Measurements from ENCODE around the gene PRR18. TPM values are rescaled to one million over a fixed set of nuclear protein-coding genes. Genes with fewer than 3 reads are reported as not detected.

The PRR18 gene
- total and polyA plus RNA-seq, 2 of the 13 experiments (the other 11 are each of a cell fraction or from before 2014, with no cell fraction given) = 0.04 TPM

GRCh38 chr6:166286839-166287271 lies 21.3 kb downstream of the PRR18 start:
- no peak for DNase-seq (ENCODE audit: low spot score)
- ATAC-seq = peak; percentile 60
- H3K79me2 ChIP-seq (ENCODE audit: insufficient read depth, low read length) = no peaks in the 10 kb centered on the region
- WGBS (ENCODE audit: low lambda C conversion rate) = 10% methylated on average over 8 of the region's 8 CpGs
- no TSS peak for BruUV-seq (replicated peaks)
- CTCF ChIA-PET (ENCODE audit: low intra/inter-chr PET ratio, low total read pairs) = no interaction called here
- no peaks in the 10 kb centered on the region for H3K9me3 ChIP-seq (ENCODE audit: low read length)
- no peaks in the 10 kb centered on the region for H3K36me3 ChIP-seq (replicated peaks in 1 of 2; ENCODE audit: control insufficient read depth in 1 of 2, insufficient read depth in 2 of 2, low read length in 2 of 2)
- no peak for FAIRE-seq
- H2AFZ ChIP-seq (ENCODE audit: low read length) = no peak overlapping the region
- in situ Hi-C loops (cut with HindIII; ENCODE audit: extremely low pct_ligation_motif_present, low pct_unique_long_range_greater_than_20kb) = no loop called here
- TF ChIP-seq GABPA (IDR thresholded peaks at IDR 0.05; ENCODE audit: low read depth, low read length) (no peak), GABPA (CRISPR knock-in tag; IDR thresholded peaks at IDR 0.05; ENCODE audit: low read depth) (peak; percentile 35; the same call in 1 of the 2 replicates), MAFF (IDR thresholded peaks at IDR 0.05; ENCODE audit: low read depth, low read length) (0 out of 2 replicates have a peak, but pooled peaks have one; percentile 36), MAFK (conservative IDR thresholded peaks at IDR 0.05 in 1 of 2, IDR thresholded peaks at IDR 0.05 in 1 of 2; ENCODE audit: low read length in 2 of 2) (peak in 1 of 2 experiments; percentile 31; a peak in 1 of 4 replicates), HNRNPK (IDR thresholded peaks at IDR 0.05; ENCODE audit: low read depth, low read length, poor library complexity, severe bottlenecking) (no peak), POGZ (CRISPR knock-in tag; IDR thresholded peaks at IDR 0.05) (0 out of 2 replicates have a peak, but pooled peaks have one; percentile 12)
- TF ChIP-seq, protein P1, sequence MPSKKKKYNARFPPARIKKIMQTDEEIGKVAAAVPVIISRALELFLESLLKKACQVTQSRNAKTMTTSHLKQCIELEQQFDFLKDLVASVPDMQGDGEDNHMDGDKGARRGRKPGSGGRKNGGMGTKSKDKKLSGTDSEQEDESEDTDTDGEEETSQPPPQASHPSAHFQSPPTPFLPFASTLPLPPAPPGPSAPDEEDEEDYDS (CRISPR knock-in tag; IDR thresholded peaks at IDR 0.05) = no peak
- H3K27ac ChIP-seq (ENCODE audit: extremely low read length, insufficient read depth, low read length) = no peak overlapping the region
- intact Hi-C loops (cut with micrococcal nuclease; ENCODE audit: unreplicated experiment) = no loop called here
- no peaks in the 10 kb centered on the region for H4K20me1 ChIP-seq (ENCODE audit: insufficient read depth, low read length)
- no peak overlapping the region for H3K9ac ChIP-seq (ENCODE audit: insufficient read depth, low read depth, low read length)
- H3K4me3 ChIP-seq (replicated peaks in 1 of 3; ENCODE audit: insufficient read depth in 1 of 3, low read depth in 2 of 3, low read length in 3 of 3) = no peak overlapping the region
- H3K4me1 ChIP-seq (ENCODE audit: insufficient read depth, low read length) = no peaks in the 10 kb centered on the region
- H3K27me3 ChIP-seq (ENCODE audit: control insufficient read depth in 1 of 2, insufficient read depth in 2 of 2, low read length in 2 of 2) = peaks cover 1 to 52% of the 10 kb centered on the region in 2 experiments; a peak in 4 of 5 replicates
- POLR2A ChIA-PET = no interaction called here
- peak overlapping the region; percentile 40; the same call in 1 of the 2 replicates for H3K4me2 ChIP-seq (ENCODE audit: low read depth, low read length)

DNA sequence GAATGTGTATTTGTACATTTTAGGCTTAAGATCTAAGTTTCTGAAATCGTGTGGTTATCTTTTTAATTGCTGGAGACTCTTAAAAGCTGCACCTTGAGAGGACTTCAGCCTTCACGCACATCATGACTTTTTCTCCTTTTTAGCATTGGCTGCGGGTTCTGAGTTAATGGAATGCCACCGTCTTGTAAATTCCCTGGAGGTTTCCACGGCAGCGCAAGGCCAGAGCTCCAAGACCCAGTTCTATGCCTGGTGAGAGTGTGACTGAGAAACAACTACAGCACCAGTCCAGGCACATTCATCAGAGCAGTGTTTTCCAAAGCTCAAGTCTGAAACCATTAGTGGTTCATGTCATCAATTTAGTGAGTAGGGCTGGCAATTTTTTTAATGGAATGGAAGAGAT lies 23.0 kb downstream of the PRR18 start:
- intact Hi-C loops (cut with micrococcal nuclease; ENCODE audit: unreplicated experiment) (no loop called here), in situ Hi-C loops (cut with HindIII; ENCODE audit: extremely low pct_ligation_motif_present, low pct_unique_long_range_greater_than_20kb) (no loop called here)
- Histone ChIP-seq H3K36me3 (replicated peaks in 1 of 2; ENCODE audit: control insufficient read depth in 1 of 2, insufficient read depth in 2 of 2, low read length in 2 of 2) (no peaks in the 10 kb centered on the region), H3K4me3 (replicated peaks in 1 of 3; ENCODE audit: insufficient read depth in 1 of 3, low read depth in 2 of 3, low read length in 3 of 3) (no peak overlapping the region), H3K79me2 (ENCODE audit: insufficient read depth, low read length) (no peaks in the 10 kb centered on the region), H3K4me2 (ENCODE audit: low read depth, low read length) (no peak overlapping the region), H3K27ac (ENCODE audit: extremely low read length, insufficient read depth, low read length) (no peak overlapping the region), H4K20me1 (ENCODE audit: insufficient read depth, low read length) (no peaks in the 10 kb centered on the region), H3K27me3 (ENCODE audit: control insufficient read depth in 1 of 2, insufficient read depth in 2 of 2, low read length in 2 of 2) (peaks cover 1 to 62% of the 10 kb centered on the region in 2 experiments; a peak in 4 of 5 replicates), H3K4me1 (ENCODE audit: insufficient read depth, low read length) (no peaks in the 10 kb centered on the region), H3K9me3 (ENCODE audit: low read length) (no peaks in the 10 kb centered on the region), H3K9ac (ENCODE audit: insufficient read depth, low read depth, low read length) (no peak overlapping the region), H2AFZ (ENCODE audit: low read length) (no peak overlapping the region)
- no peak for DNase-seq (ENCODE audit: low spot score)
- no peak for ATAC-seq
- FAIRE-seq = no peak
- no TSS peak for BruUV-seq (replicated peaks)
- ChIA-PET POLR2A (no interaction called here), CTCF (ENCODE audit: low intra/inter-chr PET ratio, low total read pairs) (no interaction called here)
- WGBS (ENCODE audit: low lambda C conversion rate) = 36% methylated on average over 6 of the region's 6 CpGs
- TF ChIP-seq KAT7 (CRISPR knock-in tag; IDR thresholded peaks at IDR 0.05; ENCODE audit: borderline replicate concordance) (no peak), GMEB1 (CRISPR knock-in tag; IDR thresholded peaks at IDR 0.05; ENCODE audit: borderline replicate concordance) (no peak), KDM5A (IDR thresholded peaks at IDR 0.05; ENCODE audit: borderline replicate concordance, low read length) (no peak), HNF1A (IDR thresholded peaks at IDR 0.05; ENCODE audit: low read depth) (no peak), HNF1A (CRISPR knock-in tag; IDR thresholded peaks at IDR 0.05; ENCODE audit: borderline replicate concordance) (no peak), PHF21A (CRISPR knock-in tag; IDR thresholded peaks at IDR 0.05) (no peak)

Measured in HepG2 (cell line).